ENCODE measurements around the gene VAMP2. TPM values are rescaled to one million over a fixed set of nuclear protein-coding genes. Genes with fewer than 3 reads are reported as not detected.

VAMP2 gene
- total and polyA plus RNA-seq, 9 of the 15 experiments (the other 6 are each of a cell fraction or from before 2014, with no cell fraction given) = 2.3 to 31.8 (median 6.0) TPM

DNA sequence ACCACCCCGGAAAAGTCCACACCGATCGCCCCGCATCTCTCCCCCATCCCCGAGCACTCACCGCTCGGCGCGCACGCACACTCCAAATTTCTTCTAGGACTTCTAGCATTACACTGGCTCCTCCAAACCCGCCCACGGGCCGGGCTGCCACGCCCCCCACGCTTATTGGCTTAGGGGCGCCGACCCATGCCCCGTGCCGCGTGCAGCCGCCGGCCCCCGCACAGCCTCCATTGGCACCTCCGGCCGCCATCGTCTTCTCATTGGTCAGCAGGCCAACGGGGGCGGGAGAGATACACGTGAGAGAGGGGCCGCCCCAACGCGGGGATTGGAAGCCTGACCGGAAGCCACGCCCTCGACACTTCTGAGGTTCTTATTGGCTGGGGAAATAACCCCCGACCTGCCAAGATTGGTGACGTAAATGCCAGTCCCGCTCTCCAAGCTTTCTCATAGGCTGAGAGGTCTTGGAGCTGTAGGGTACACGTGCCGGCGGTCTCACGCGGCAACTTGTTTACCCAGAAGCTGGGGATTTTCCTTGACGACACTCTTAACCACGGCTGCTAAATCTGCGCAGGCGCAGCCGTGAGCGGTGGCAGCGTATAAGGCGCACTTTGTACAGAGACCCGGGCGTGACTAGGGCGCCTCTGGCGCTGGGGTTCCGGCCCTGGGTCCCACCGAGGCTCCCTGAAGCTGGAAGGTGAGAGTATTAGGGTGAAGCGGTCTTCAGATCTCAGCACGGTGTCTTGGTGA, 6.3 kb downstream of the VAMP2 start (continued):
- TF ChIP-seq, protein P1, sequence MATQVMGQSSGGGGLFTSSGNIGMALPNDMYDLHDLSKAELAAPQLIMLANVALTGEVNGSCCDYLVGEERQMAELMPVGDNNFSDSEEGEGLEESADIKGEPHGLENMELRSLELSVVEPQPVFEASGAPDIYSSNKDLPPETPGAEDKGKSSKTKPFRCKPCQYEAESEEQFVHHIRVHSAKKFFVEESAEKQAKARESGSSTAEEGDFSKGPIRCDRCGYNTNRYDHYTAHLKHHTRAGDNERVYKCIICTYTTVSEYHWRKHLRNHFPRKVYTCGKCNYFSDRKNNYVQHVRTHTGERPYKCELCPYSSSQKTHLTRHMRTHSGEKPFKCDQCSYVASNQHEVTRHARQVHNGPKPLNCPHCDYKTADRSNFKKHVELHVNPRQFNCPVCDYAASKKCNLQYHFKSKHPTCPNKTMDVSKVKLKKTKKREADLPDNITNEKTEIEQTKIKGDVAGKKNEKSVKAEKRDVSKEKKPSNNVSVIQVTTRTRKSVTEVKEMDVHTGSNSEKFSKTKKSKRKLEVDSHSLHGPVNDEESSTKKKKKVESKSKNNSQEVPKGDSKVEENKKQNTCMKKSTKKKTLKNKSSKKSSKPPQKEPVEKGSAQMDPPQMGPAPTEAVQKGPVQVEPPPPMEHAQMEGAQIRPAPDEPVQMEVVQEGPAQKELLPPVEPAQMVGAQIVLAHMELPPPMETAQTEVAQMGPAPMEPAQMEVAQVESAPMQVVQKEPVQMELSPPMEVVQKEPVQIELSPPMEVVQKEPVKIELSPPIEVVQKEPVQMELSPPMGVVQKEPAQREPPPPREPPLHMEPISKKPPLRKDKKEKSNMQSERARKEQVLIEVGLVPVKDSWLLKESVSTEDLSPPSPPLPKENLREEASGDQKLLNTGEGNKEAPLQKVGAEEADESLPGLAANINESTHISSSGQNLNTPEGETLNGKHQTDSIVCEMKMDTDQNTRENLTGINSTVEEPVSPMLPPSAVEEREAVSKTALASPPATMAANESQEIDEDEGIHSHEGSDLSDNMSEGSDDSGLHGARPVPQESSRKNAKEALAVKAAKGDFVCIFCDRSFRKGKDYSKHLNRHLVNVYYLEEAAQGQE (IDR thresholded peaks at IDR 0.05; ENCODE audit: borderline replicate concordance) = no peak
- TF ChIP-seq, protein P1 (CRISPR knock-in tag; IDR thresholded peaks at IDR 0.05; ENCODE audit: low read depth) = no peak
- TF ChIP-seq PRMT5 (CRISPR knock-in tag; IDR thresholded peaks at IDR 0.05) (no peak), KHSRP (IDR thresholded peaks at IDR 0.05) (no peak), PHB (CRISPR knock-in tag; IDR thresholded peaks at IDR 0.05) (no peak), MYC (IDR thresholded peaks at IDR 0.05; ENCODE audit: low read depth, low read length) (peak; percentile 74), MYC (CRISPR knock-in tag; IDR thresholded peaks at IDR 0.05; ENCODE audit: borderline replicate concordance, low read depth) (no peak), SIN3A (IDR thresholded peaks at IDR 0.05; ENCODE audit: borderline replicate concordance in 2 of 2, control insufficient read depth in 1 of 2, low read depth in 2 of 2, low read length in 2 of 2) (peak; percentile 49 to 68; a peak in 2 of 4 replicates), PTBP1 (IDR thresholded peaks at IDR 0.05; ENCODE audit: low read depth, low read length) (no peak), ZBTB8A (IDR thresholded peaks at IDR 0.05; ENCODE audit: partially characterized antibody) (no peak), KLF16 (IDR thresholded peaks at IDR 0.05) (0 out of 2 replicates have a peak, but pooled peaks have one; percentile 27)
- TF ChIP-seq, protein P2, sequence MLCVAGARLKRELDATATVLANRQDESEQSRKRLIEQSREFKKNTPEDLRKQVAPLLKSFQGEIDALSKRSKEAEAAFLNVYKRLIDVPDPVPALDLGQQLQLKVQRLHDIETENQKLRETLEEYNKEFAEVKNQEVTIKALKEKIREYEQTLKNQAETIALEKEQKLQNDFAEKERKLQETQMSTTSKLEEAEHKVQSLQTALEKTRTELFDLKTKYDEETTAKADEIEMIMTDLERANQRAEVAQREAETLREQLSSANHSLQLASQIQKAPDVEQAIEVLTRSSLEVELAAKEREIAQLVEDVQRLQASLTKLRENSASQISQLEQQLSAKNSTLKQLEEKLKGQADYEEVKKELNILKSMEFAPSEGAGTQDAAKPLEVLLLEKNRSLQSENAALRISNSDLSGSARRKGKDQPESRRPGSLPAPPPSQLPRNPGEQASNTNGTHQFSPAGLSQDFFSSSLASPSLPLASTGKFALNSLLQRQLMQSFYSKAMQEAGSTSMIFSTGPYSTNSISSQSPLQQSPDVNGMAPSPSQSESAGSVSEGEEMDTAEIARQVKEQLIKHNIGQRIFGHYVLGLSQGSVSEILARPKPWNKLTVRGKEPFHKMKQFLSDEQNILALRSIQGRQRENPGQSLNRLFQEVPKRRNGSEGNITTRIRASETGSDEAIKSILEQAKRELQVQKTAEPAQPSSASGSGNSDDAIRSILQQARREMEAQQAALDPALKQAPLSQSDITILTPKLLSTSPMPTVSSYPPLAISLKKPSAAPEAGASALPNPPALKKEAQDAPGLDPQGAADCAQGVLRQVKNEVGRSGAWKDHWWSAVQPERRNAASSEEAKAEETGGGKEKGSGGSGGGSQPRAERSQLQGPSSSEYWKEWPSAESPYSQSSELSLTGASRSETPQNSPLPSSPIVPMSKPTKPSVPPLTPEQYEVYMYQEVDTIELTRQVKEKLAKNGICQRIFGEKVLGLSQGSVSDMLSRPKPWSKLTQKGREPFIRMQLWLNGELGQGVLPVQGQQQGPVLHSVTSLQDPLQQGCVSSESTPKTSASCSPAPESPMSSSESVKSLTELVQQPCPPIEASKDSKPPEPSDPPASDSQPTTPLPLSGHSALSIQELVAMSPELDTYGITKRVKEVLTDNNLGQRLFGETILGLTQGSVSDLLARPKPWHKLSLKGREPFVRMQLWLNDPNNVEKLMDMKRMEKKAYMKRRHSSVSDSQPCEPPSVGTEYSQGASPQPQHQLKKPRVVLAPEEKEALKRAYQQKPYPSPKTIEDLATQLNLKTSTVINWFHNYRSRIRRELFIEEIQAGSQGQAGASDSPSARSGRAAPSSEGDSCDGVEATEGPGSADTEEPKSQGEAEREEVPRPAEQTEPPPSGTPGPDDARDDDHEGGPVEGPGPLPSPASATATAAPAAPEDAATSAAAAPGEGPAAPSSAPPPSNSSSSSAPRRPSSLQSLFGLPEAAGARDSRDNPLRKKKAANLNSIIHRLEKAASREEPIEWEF (CRISPR knock-in tag; IDR thresholded peaks at IDR 0.05) = no peak
- TF ChIP-seq, protein P3, sequence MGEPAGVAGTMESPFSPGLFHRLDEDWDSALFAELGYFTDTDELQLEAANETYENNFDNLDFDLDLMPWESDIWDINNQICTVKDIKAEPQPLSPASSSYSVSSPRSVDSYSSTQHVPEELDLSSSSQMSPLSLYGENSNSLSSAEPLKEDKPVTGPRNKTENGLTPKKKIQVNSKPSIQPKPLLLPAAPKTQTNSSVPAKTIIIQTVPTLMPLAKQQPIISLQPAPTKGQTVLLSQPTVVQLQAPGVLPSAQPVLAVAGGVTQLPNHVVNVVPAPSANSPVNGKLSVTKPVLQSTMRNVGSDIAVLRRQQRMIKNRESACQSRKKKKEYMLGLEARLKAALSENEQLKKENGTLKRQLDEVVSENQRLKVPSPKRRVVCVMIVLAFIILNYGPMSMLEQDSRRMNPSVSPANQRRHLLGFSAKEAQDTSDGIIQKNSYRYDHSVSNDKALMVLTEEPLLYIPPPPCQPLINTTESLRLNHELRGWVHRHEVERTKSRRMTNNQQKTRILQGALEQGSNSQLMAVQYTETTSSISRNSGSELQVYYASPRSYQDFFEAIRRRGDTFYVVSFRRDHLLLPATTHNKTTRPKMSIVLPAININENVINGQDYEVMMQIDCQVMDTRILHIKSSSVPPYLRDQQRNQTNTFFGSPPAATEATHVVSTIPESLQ (CRISPR knock-in tag; IDR thresholded peaks at IDR 0.05) = no peak
